GM06990 (cell line): ENCODE data around the gene EML4.
"Not testable (repeated sequence)": the region's sequence is repeated elsewhere in the genome, so short reads cannot be mapped to it uniquely, and the experiment has no call there.

ENCODE experiments used
- DNase-seq: peaks from one replicate; pipeline ENCODE4 v3.0.0-alpha.2; 2011; ENCODE audit not compliant: insufficient read length; ENCODE audit errors: extremely low read depth
- H3K27me3 ChIP-seq: replicated peaks from 2 replicates; pipeline ENCODE4 v1.6.0; 2011; ENCODE audit warnings: low read length; ENCODE audit not compliant: control insufficient read depth, insufficient read depth
- H3K36me3 ChIP-seq: 2 replicates; pipeline ENCODE4 v1.5.1; 2011; ENCODE audit warnings: low read length; ENCODE audit not compliant: control insufficient read depth, insufficient read depth
- H3K4me3 ChIP-seq: replicated peaks from 2 replicates; pipeline ENCODE4 v1.5.1; 2011; ENCODE audit warnings: low read depth, mild to moderate bottlenecking, control low read depth, low read length
- TF ChIP-seq, protein P1 (sequence below): IDR thresholded peaks from 2 replicates; pipeline ENCODE4 v1.5.1; 2011; ENCODE audit warnings: low read length, control low read depth, mild to moderate bottlenecking, inconsistent platforms; ENCODE audit not compliant: insufficient read depth, poor library complexity, severe bottlenecking

EML4 gene

DNA sequence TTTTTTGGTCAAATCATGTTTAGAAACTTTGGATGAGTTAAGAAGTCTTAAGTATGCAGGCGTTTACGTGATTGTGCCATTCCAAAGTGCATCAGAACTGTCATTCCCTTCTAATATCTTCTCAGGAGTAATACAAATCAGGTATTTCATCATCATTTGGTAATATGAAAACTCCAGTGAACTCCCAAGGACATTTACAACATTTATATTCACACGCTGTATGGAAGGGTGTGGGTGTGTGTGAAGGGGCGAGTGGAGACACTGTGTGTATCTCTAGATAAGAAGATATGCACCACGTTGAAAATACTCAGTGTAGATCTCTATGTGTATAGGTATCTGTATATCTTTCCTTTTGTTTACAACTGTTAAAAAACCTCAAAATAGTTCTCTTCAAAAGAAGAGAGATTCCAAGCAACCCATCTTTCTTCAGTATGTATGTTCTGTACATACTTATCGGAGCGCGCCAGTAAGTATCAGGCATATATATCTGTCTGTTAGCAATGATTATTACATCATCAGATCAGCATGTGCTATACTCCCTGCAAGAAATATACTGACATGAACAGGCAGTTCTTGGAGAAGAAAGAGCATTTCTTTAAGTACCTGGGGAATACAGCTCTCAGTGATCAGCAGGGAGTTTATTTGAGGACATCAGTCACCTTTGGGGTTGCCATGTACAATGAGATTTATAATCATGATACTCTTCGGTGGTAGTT is 162.6 kb downstream of the EML4 start:
- no peak for DNase-seq
- H3K36me3 ChIP-seq: peaks cover 18% of the 10 kb centered on the region
- H3K27me3 ChIP-seq: no peaks in the 10 kb centered on the region
- TF ChIP-seq, protein P1, sequence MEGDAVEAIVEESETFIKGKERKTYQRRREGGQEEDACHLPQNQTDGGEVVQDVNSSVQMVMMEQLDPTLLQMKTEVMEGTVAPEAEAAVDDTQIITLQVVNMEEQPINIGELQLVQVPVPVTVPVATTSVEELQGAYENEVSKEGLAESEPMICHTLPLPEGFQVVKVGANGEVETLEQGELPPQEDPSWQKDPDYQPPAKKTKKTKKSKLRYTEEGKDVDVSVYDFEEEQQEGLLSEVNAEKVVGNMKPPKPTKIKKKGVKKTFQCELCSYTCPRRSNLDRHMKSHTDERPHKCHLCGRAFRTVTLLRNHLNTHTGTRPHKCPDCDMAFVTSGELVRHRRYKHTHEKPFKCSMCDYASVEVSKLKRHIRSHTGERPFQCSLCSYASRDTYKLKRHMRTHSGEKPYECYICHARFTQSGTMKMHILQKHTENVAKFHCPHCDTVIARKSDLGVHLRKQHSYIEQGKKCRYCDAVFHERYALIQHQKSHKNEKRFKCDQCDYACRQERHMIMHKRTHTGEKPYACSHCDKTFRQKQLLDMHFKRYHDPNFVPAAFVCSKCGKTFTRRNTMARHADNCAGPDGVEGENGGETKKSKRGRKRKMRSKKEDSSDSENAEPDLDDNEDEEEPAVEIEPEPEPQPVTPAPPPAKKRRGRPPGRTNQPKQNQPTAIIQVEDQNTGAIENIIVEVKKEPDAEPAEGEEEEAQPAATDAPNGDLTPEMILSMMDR: no peak
- no peak overlapping the region for H3K4me3 ChIP-seq

DNA sequence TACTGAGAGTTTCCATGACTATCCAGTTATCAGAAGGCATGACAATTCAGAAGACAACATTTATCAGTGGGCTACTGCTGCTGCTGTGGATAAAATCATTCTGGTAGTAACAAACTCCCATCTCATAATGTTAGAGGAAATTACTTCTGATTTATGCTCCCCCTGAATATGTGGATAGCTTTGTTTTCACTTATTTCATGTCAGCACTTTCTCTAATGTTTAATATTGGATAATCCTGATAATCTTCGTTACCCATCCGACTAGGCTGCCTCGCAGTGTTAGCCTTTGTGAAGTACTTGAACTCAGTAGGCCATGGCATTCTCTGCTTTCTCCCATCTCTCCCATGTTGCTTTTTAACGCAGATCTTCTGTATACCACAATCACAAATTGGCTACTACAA is 163.4 kb downstream of the EML4 start:
- H3K36me3 ChIP-seq: peaks cover 18% of the 10 kb centered on the region
- H3K27me3 ChIP-seq: no peaks in the 10 kb centered on the region
- H3K4me3 ChIP-seq: no peak overlapping the region
- TF ChIP-seq, protein P1: no peak
- no peak for DNase-seq

GRCh38 chr2:42333579-42333978 is 164.4 kb downstream of the EML4 start:
- TF ChIP-seq, protein P1: no peak
- no peak for DNase-seq
- no peaks in the 10 kb centered on the region for H3K27me3 ChIP-seq
- peaks cover 23% of the 10 kb centered on the region for H3K36me3 ChIP-seq
- H3K4me3 ChIP-seq: no peak overlapping the region

DNA sequence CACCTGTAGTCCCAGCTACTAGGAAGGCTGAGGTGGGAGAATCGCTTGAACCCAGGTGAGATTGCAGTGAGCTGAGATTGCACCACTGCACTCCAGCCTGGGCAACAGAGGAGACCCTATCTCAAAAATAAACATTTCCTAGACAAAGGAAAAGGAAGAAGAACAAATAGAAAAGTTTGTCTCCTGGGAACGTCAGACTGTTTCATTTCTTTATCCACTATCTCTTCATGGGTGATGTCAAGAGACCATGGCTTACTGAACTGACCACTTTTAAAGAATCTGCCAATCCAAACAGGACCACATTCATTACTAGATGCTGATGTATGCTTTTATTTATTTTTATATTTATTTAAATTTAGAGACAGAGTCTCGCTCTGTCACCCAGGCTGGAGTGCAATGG is 165.1 kb downstream of the EML4 start:
- H3K27me3 ChIP-seq: no peaks in the 10 kb centered on the region
- H3K4me3 ChIP-seq: no peak overlapping the region
- no peak for DNase-seq
- TF ChIP-seq, protein P1: no peak
- H3K36me3 ChIP-seq: peaks cover 21% of the 10 kb centered on the region

- peaks cover 20% of the 10 kb centered on the region for H3K36me3 ChIP-seq
- H3K27me3 ChIP-seq, H3K4me3 ChIP-seq, DNase-seq: not testable (repeated sequence)
These were observed 165.7 kb downstream of the EML4 start for GRCh38 chr2:42334865-42335264.

GRCh38 chr2:42335514-42336104 is 166.5 kb downstream of the EML4 start:
- no peak for DNase-seq
- Histone ChIP-seq H3K4me3 (no peak overlapping the region), H3K36me3 (peaks cover 25% of the 10 kb centered on the region), H3K27me3 (no peaks in the 10 kb centered on the region)
- TF ChIP-seq, protein P1: no peak
